KMS-11 (cell line): Measurements from ENCODE around the gene TMIE.

Source experiments
- H2AFZ ChIP-seq: fragments of 200-600 bp; sonication (generic); 2 replicates; pipeline ENCODE4 v1.6.1; 2016; ENCODE audit warnings: antibody characterized with exemption, mixed run types, low read depth
- H3K27ac ChIP-seq: fragments of 200-600 bp; sonication (generic); 2 replicates; pipeline ENCODE4 v1.6.1; 2016; ENCODE audit warnings: mild to moderate bottlenecking, mixed run types
- H3K27me3 ChIP-seq: fragments of 200-600 bp; sonication (generic); 2 replicates; pipeline ENCODE4 v1.6.1; 2017; ENCODE audit warnings: mild to moderate bottlenecking, low read depth, mixed run types, moderate library complexity; ENCODE audit not compliant: insufficient read depth
- H3K36me3 ChIP-seq: fragments of 200-600 bp; sonication (generic); 2 replicates; pipeline ENCODE4 v1.6.1; 2017; ENCODE audit warnings: mild to moderate bottlenecking, mixed run types; ENCODE audit not compliant: insufficient read depth
- H3K4me1 ChIP-seq: fragments of 200-600 bp; sonication (generic); 2 replicates; pipeline ENCODE4 v1.6.1; 2016; ENCODE audit warnings: mild to moderate bottlenecking, low read depth, mixed run types; ENCODE audit not compliant: poor library complexity, severe bottlenecking
- H3K4me2 ChIP-seq: fragments of 200-600 bp; sonication (generic); 2 replicates; pipeline ENCODE4 v1.7.0; 2016; ENCODE audit warnings: mild to moderate bottlenecking, mixed run types
- H3K4me3 ChIP-seq: fragments of 200-600 bp; sonication (generic); IDR thresholded peaks from 2 replicates; pipeline ENCODE4 v1.6.1; 2017; ENCODE audit warnings: low read depth, low read length, mixed read lengths; ENCODE audit not compliant: insufficient read depth
- H3K79me2 ChIP-seq: fragments of 200-600 bp; sonication (generic); 2 replicates; pipeline ENCODE4 v1.6.1; 2016; ENCODE audit warnings: low read depth, mixed run types; ENCODE audit not compliant: insufficient read depth
- H3K9ac ChIP-seq: fragments of 200-600 bp; sonication (generic); 2 replicates; pipeline ENCODE4 v1.6.1; 2016; ENCODE audit warnings: mild to moderate bottlenecking, mixed run types
- H4K20me1 ChIP-seq: fragments of 200-600 bp; sonication (generic); 2 replicates; pipeline ENCODE4 v1.6.1; 2016; ENCODE audit warnings: mild to moderate bottlenecking, mixed run types; ENCODE audit not compliant: insufficient read depth
- CTCF ChIP-seq: fragments of 200-600 bp; sonication (generic); conservative IDR thresholded peaks from 2 replicates; pipeline ENCODE4 v1.6.1; 2017; ENCODE audit warnings: low read depth, mild to moderate bottlenecking, antibody characterized with exemption, low read length, moderate library complexity, mixed read lengths

The TMIE gene, protein sequence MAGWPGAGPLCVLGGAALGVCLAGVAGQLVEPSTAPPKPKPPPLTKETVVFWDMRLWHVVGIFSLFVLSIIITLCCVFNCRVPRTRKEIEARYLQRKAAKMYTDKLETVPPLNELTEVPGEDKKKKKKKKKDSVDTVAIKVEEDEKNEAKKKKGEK

GRCh38 chr3:46701181-46701939 is at the start of gene TMIE:
TMIE (plus strand) TSS chr3:46701392; CDS start chr3:46701488, 96 bp downstream.
- no peak within 1 kb of the TSS for H2AFZ ChIP-seq
- H3K36me3 ChIP-seq, result no peaks in the 10 kb centered on the region
- no peak within 1 kb of the TSS for H3K4me2 ChIP-seq
- H3K9ac ChIP-seq, result no peak within 1 kb of the TSS
- no peaks in the 10 kb centered on the region for H3K79me2 ChIP-seq
- H3K27me3 ChIP-seq, result no peaks in the 10 kb centered on the region
- no peak within 1 kb of the TSS for H3K27ac ChIP-seq
- TF ChIP-seq CTCF, result no peak
- H3K4me3 ChIP-seq, result no peak within 1 kb of the TSS
- H4K20me1 ChIP-seq, result no peaks in the 10 kb centered on the region
- no peaks in the 10 kb centered on the region for H3K4me1 ChIP-seq

GRCh38 chr3:46655271-46655670 is 45.9 kb upstream of the TMIE start:
- no peak overlapping the region for H2AFZ ChIP-seq
- TF ChIP-seq CTCF, result no peak
- H4K20me1 ChIP-seq, result no peaks in the 10 kb centered on the region

GRCh38 chr3:46656778-46657556 is 44.2 kb upstream of the TMIE start:
- H3K36me3 ChIP-seq, result no peaks in the 10 kb centered on the region
- no peak for TF ChIP-seq CTCF
- no peak overlapping the region for H3K9ac ChIP-seq
- no peak overlapping the region for H3K27ac ChIP-seq
- H3K27me3 ChIP-seq, result no peaks in the 10 kb centered on the region
- no peaks in the 10 kb centered on the region for H3K4me1 ChIP-seq
- H4K20me1 ChIP-seq, result no peaks in the 10 kb centered on the region
- no peak overlapping the region for H3K4me3 ChIP-seq
- no peak overlapping the region for H2AFZ ChIP-seq
- no peak overlapping the region for H3K4me2 ChIP-seq
- no peaks in the 10 kb centered on the region for H3K79me2 ChIP-seq

More at GRCh38 chr3:46655271-46655670, 45.9 kb upstream of the TMIE start:
- H3K4me1 ChIP-seq, result no peaks in the 10 kb centered on the region
- H3K4me3 ChIP-seq, result no peak overlapping the region
- H3K4me2 ChIP-seq, result no peak overlapping the region
- no peaks in the 10 kb centered on the region for H3K27me3 ChIP-seq
- no peaks in the 10 kb centered on the region for H3K36me3 ChIP-seq
- H3K79me2 ChIP-seq, result no peaks in the 10 kb centered on the region
- no peak overlapping the region for H3K27ac ChIP-seq
- no peak overlapping the region for H3K9ac ChIP-seq

DNA sequence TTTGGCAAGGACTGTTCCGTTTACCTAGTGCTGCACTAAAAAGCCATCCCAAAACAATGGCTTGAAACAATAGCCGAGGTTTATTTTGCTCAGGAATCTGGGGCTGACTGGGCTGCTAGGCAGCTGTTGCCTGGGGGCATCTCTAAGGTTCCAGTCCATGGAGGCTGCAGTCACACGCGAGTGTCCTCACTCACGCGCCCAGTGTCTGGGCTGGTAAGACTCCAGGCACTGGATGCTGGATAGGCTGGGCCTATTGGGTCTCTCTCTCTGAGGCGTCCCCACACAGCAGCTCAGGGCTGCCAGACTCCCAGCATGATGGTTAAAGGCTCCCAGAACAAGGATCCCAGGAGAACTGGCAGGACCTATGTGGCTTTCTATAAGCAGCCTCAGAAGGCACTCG is 41.9 kb upstream of the TMIE start:
- Histone ChIP-seq H3K27me3 (no peaks in the 10 kb centered on the region), H3K4me2 (no peak overlapping the region), H3K9ac (no peak overlapping the region), H2AFZ (no peak overlapping the region), H3K4me3 (no peak overlapping the region), H3K36me3 (no peaks in the 10 kb centered on the region), H3K27ac (no peak overlapping the region), H4K20me1 (no peaks in the 10 kb centered on the region), H3K79me2 (no peaks in the 10 kb centered on the region), H3K4me1 (no peaks in the 10 kb centered on the region)
- TF ChIP-seq CTCF, result no peak
